Bronchial epithelial cell (primary cell): Measurements from ENCODE around the gene NF2. TPM values are rescaled to one million over a fixed set of nuclear protein-coding genes. Genes with fewer than 3 reads are reported as not detected.

Source experiments
- DNase-seq: peaks from one replicate; pipeline ENCODE4 v3.0.0-alpha.2; 2010; ENCODE audit warnings: low read depth
- FAIRE-seq: peaks from 2 replicates; lab custom pipeline; 2011; peaks lifted over from hg19 to GRCh38; lab: Jason Lieb, UNC
- H3K27me3 ChIP-seq: 2 replicates; pipeline ENCODE4 v1.5.1; 2011; ENCODE audit warnings: low read length; ENCODE audit not compliant: control insufficient read depth, insufficient read depth
- H3K36me3 ChIP-seq: 2 replicates; pipeline ENCODE4 v1.5.1; 2011; ENCODE audit warnings: low read length; ENCODE audit not compliant: control insufficient read depth, insufficient read depth
- H3K4me3 ChIP-seq: 2 replicates; pipeline ENCODE4 v1.5.1; 2011; ENCODE audit warnings: mild to moderate bottlenecking, low read depth, low read length, control low read depth
- CTCF ChIP-seq: IDR thresholded peaks from 2 replicates; pipeline ENCODE4 v1.5.1; 2011; ENCODE audit warnings: mild to moderate bottlenecking, moderate library complexity, low read length, control low read depth, inconsistent platforms; ENCODE audit not compliant: insufficient read depth, severe bottlenecking
- total RNA-seq: library from RNA; depleted of rRNA; stranded (reverse); fragments of >200 nt; gene quantifications from 2 replicates; pipeline ENCODE4 v1.2.1, GENCODE V29; 2014

The NF2 gene
- total RNA-seq, 1 donor from 2014 or later, result 28.4 TPM

GRCh38 chr22:29710922-29711593 is 107.6 kb downstream of the NF2 start:
- Histone ChIP-seq H3K36me3 (no peaks in the 10 kb centered on the region), H3K4me3 (no peak overlapping the region), H3K27me3 (peaks cover 3% of the 10 kb centered on the region)
- FAIRE-seq (no peak), DNase-seq (no peak)
- TF ChIP-seq CTCF, result no peak

GRCh38 chr22:29712119-29712518 is 108.7 kb downstream of the NF2 start:
- no peak for FAIRE-seq
- peaks cover 3% of the 10 kb centered on the region for H3K27me3 ChIP-seq

GRCh38 chr22:29713156-29713727 is 109.8 kb downstream of the NF2 start:
- H3K4me3 ChIP-seq, result no peak overlapping the region
- peaks cover 2% of the 10 kb centered on the region for H3K27me3 ChIP-seq
- no peak for TF ChIP-seq CTCF
- no peak for DNase-seq
- no peaks in the 10 kb centered on the region for H3K36me3 ChIP-seq
- no peak for FAIRE-seq

More at GRCh38 chr22:29712119-29712518, 108.7 kb downstream of the NF2 start:
- no peak overlapping the region for H3K4me3 ChIP-seq
- no peak for TF ChIP-seq CTCF
- no peak for DNase-seq
- H3K36me3 ChIP-seq, result no peaks in the 10 kb centered on the region

DNA sequence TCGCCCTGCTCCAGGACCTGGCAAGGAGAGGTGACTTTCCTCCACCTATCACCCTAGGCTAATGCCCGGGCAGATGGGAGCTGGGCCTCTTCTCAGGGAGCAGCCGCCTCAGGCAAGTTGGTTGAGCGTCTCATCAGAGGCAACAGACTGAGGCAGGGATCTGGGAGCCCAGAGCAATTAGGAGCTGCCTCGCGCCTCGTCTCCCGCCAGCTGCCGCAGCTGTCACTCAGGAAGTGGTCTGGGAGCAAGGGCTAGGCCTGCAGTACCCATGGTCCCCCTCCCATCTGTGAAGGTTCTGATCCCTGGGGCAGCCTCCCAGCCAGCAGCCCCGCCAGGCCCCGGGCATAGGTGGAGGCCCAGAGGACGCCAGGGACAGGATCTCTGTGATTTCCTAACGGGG is 111.8 kb downstream of the NF2 start:
- Histone ChIP-seq H3K36me3 (no peaks in the 10 kb centered on the region), H3K27me3 (peaks cover 9% of the 10 kb centered on the region), H3K4me3 (no peak overlapping the region)
- no peak for DNase-seq
- no peak for TF ChIP-seq CTCF
- no peak for FAIRE-seq

DNA sequence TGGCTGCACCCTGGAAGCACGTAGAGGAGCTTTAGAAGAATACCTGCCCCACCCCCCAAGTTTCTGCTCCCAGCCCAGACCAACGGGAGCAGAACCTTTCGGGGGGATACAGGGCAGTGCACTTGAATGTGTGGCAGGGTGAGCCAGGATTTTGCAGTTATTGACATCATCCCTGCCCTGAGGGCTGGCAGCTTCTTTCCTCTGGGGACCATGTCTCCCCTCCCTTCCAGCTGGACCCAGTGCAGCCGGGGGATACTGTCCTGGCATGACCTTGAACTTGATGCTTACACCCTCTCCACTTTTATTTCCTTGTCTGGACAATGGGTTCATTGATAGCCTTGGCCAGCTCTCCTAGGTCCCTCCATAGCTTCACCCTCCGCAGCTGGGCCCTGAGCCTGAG is 112.3 kb downstream of the NF2 start:
- TF ChIP-seq CTCF, result no peak
- peaks cover 9% of the 10 kb centered on the region for H3K27me3 ChIP-seq
- H3K36me3 ChIP-seq, result no peaks in the 10 kb centered on the region
- DNase-seq, result no peak
- H3K4me3 ChIP-seq, result no peak overlapping the region
- FAIRE-seq, result no peak
